Measurements from ENCODE around the gene ATXN1.
"Not testable (repeated sequence)": the region's sequence is repeated elsewhere in the genome, so short reads cannot be mapped to it uniquely, and the experiment has no call there.

Gene ATXN1

DNA sequence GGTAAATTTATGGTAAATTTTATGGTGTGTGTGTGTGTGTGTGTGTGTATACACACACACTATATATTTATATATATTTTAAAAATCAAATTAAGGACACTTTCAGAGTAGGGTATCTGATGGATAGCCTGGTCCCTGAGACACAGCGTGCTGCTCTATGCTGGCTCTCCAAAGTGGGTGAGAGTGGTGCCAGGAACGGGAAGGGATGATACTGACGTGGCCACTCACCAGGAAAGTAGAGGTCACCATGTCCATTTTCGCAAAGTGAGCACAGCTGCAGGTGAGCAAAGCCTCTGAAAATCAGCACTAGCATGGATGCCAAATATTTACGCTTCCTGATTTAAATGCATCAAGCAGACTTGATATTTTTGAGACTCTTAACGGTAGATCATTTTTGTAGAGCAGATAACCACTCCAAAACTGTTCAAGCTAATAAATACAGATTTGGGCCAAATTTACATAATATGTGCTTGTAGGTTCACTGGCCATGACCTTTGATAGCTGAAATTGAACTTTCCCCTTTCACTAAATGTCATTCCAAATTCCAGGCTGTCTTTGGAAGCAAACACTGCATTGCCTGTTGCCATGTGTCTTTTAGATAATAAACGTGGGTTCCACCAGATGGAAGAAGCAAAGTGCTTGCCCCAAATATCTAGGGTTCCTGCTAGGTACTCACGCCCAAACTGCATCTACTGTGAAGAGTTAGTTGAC is 116.6 kb downstream of the ATXN1 start:
- DNase-seq (ENCODE audit: low read depth in 2 of 2), result no peak

DNA sequence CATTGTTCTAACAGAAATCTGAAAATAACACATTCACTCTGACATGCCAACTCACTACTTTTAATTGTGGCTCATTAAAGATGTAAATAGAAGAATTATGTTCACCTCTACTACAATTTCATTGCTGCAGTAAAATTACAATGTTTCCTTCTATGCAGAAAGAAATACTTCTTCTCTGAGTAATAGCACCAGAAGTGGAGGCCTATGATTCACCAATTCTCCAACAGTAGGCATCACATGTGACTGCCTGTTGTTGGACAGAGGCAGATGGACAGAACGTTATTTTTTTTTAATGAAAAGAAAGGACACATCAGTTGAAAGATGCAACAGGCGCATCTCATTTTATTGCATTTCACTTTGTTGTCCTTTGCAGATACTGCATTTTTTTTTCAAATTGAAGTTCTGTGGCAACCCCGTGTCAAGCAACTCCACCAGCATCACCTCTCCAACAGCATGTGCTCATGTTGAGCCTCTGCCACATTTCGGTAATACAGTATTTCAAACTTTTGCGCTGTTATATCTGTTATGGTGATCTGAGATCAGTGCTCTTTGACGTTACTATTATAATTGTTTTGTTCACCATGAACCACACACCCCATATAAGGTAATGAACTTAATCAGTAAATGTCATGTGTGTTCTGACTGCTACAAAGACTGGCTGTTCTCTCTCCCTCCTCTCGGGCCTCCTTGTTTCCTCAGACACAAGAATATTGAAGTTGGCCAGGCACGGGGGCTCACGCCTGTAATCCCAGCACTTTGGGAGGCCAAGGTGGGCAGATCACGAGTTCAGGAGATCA is 121.4 kb downstream of the ATXN1 start:
- no peak for DNase-seq (ENCODE audit: low read depth in 2 of 2)

DNA sequence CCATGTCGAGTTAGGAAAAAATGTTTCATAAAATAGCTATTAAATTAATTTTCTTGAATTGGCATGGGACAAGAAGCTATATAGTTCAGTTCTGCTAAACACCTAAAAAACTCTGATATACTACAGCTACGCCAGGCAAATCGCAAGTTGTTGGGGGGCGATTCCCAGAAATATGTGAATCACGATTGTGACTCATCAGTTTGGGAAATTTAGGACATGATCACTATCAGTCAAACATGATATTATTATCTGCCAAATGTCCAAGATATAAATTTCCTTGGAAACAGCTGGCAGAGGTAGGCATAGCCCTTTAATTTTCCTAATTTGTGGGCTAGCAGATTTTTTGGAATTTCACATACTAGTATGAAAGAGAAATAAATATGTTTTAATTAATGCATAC is 123.6 kb downstream of the ATXN1 start:
- no peak for DNase-seq (ENCODE audit: low read depth in 2 of 2)

DNA sequence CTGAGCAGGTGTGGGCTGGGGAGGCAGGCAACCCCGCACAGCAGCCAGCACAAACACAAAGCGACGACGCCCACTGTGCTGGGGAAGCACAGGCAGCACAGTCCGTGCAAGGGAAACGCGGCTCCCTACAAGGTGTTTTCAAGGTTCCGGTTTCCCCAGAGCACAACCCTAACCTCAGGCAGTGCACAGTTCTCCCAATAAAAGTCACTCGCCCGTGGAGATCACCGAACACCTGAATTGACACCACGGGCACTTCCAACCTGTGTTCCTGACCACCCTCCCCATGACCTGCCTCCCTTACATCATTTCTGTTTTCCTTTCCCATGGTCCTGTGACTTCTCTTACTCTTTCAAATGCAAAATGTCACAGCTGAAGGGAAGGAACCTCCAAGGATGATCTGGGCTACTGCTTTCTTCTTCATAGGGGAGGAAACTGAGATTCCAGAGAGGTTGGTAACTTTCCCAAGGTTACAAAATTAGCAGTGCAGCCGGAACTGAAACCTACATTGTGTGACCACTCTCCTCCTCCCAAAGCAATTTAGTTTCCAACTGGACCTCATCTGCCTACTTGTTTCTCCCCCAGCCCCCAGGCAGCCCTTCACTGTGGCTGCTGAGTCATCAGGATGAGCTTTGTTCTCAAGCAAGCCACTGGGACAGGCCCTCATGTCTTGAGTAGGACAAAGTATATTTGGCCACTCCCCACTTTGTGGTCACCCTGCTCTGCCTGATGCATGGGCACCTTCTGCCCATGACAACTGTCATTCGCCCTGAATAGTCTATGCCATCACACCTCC is 125.3 kb downstream of the ATXN1 start:
- DNase-seq (ENCODE audit: low read depth in 2 of 2), result no peak

DNA sequence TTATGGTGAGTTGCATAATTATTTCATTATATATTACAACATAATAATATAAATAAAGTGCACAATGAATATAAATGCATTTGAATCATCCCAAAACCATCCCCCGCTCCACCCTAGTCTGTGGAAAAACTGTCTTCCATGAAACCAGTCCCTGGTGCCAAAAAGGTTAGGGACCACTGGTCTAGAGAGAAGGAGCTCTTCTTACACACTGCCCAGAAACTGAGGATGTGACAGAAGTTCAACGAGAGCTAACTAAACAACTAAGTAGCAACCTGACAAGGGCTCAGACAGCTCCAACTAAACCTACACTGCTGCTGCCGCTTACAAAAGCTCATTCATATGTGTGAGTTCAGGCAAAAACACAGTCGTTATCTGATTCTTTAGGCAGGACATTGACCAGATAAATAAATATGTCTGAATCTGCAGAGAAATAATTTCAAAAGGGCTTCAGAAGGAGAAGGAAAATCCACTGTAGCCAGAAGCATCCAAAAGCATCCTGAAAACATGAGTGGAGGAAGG is 125.9 kb downstream of the ATXN1 start:
- DNase-seq (ENCODE audit: low read depth in 2 of 2), result no peak

DNA sequence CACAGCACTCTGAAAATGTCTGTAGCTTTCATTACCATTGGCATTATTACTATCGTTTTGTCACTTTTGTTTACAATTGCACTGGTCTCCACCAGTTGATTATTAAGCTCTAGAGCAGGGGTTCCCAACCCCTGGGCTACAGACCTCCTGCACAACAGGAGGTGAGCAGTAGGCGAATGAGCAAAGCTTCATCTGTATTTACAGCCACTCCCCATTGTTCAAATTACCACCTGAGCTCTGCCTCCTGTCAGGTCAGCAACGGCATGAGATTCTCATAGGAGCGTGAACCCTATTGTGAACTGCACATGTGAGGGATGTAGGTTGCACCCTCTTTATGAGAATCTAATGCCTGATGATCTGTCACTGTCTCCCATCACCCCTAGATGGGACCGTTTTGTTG is 126.4 kb downstream of the ATXN1 start:
- no peak for DNase-seq (ENCODE audit: low read depth in 2 of 2)

DNA sequence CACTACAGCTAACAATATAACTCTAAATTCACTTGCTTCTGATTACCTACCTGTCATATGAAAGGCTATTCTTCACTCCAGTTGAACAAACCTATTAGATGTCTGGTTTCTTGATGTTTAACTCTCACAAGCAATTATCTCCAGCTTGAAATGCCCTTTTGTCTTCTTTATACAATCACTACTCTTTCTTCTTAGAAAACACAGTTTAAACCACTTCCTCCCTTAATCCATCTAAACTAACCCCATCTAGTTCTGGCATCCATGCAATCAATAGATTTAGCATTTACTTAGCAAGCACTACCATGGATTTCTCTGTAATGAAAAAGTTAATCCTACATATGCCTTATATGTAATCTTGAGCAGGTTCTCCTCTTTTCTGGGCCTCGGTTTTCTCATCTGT is 127.3 kb downstream of the ATXN1 start:
- no peak for DNase-seq (ENCODE audit: low read depth in 2 of 2)

DNA sequence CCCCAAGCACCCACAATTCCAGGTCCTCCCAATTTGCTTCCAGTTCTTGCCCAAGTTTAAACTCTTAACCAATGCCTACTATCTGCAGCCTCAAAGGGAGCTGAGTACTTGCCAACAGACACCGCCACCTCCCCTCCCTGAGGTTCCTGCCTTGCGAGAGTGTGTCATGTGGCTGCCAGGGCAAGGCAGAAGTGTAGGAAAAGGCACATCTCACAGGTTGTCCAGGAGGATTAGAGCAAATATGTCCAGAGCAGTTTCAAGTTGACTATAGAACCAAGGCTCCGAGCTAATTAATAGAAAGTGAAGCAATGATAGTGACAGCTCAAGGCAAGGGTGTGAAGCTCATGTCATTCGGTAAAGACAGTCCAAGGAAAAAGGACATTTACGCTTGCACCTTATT is 127.8 kb downstream of the ATXN1 start:
- DNase-seq (ENCODE audit: low read depth in 2 of 2), result no peak

DNA sequence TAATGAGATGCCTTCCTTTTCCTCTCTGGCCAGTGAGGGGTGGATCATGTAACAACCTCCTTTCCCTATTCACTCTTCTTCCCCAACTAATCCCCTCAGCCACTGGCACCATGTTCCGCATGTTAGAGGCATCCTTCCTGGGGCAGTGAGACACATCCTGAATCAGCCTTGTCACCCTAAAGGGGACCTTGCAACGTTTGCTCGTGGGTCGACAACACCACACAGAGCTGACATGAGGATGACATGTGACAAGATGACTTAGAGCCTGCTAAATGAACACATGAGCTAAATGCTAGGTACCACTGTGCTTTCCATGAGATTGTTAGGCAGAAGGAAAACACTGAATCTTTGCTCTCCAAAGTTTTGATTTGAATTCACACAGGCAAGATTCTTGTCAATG is 129.2 kb downstream of the ATXN1 start:
- DNase-seq (ENCODE audit: low read depth in 2 of 2), result no peak

DNA sequence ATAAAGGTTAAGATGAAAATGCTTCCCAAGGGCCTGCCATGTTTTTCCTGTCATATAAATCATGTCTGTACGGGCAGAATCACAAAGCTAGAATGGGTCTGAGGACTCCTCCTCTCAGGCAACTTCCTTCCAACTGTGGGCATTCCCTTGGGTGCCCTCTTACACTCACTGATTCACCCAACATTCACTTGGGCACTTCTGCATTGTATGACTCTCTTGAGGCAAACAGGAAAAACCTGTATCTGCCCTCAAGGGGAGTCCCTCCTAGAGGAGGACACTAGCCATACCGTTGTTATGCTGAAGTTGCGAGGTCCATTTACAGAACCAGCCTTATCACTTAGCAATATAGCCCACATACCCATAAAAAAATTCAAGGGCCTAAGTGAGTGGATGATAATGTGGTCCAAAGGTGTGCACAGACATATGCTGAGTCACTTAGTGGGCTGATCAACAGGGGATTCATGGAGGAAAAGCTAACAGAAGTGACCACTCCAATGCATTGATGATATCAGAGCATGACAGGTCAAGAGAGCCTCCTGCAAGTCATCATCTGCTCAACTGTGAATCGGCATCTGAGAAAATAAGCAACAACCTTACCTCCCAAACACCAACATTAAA is 131.1 kb downstream of the ATXN1 start:
- no peak for DNase-seq (ENCODE audit: low read depth in 2 of 2)

DNA sequence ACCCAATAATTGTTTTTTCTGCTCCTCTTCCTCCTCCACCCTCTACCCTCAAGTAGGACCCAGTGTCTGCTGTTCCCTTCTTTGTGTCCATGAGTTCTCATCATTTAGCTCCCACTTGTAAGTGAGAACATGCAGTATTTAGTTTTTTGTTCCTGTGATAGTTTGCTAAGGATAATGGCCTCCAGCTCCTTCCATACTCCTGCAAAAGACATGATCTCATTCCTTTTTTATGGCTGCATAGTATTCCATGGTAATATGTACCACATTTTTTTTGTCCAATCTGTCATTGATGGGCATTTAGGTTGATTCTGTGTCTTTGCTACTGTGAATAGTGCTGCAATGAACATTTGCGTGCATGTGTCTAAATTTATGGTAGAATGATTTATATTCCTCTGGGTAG is 132.7 kb downstream of the ATXN1 start:
- not testable (repeated sequence) for DNase-seq (ENCODE audit: low read depth in 2 of 2)

DNA sequence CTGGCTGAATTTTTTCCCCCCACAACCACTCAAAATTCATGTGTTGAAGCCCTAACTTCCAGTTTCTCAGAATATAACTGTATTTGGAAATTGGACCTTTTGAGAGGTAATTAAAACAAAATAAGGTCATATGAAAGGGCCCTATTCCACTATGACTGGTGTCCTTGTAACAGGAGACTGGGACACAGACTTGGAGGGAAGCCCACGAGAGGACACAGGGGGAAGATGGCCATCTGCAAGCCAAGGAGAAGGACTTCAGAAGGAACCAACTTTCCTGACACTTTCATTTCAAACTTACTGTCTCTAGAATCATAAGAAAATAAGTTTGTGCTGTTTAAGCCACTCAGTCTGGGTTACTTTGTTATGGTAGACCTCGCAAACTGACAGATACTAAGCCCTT is 134.6 kb downstream of the ATXN1 start:
- DNase-seq (ENCODE audit: low read depth in 2 of 2), result no peak

DNA sequence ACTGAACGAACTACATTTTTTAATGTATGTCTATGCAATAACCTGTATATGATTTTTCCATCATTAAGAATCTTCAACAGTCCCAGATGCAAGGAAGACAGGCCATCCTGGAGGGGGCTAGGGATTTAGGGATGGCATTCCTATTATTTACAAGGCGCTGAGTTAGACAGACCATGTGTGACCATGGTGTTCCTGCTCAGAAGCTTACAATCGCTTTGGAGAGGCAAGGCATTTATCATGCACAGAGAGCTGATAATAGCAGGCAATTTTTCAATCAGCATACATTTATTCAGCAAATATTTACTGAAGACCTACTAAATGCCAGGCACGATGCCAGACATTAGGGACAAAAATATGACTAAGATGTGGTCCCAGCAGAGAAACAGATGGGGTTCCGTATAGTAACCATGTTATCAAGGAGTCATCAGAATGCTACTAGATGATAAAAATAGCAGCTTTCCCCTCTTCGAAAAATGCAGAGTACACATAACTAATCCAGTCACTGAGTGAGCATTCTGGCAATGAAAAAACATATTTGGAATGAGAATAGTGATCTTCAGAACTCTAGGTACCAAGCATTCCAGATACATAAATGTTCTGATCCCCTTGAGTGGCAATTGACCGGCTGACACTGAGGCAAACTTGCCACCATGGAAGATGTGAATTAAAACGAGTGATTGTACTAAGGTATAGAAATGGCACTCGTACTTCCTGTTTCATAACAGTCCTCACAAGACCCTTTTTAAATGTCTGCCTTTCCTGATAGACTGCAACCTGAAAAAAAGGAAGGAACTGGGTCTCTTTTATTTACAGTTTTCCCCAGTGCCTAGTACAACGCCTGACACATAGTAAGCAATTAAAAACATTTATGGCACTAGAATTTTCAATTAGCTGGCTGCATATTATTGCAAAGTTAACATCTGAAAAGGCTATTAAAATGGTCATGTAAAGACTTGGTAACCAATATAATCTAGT is 135.7 kb downstream of the ATXN1 start:
- DNase-seq (ENCODE audit: low read depth in 2 of 2), result no peak

DNA sequence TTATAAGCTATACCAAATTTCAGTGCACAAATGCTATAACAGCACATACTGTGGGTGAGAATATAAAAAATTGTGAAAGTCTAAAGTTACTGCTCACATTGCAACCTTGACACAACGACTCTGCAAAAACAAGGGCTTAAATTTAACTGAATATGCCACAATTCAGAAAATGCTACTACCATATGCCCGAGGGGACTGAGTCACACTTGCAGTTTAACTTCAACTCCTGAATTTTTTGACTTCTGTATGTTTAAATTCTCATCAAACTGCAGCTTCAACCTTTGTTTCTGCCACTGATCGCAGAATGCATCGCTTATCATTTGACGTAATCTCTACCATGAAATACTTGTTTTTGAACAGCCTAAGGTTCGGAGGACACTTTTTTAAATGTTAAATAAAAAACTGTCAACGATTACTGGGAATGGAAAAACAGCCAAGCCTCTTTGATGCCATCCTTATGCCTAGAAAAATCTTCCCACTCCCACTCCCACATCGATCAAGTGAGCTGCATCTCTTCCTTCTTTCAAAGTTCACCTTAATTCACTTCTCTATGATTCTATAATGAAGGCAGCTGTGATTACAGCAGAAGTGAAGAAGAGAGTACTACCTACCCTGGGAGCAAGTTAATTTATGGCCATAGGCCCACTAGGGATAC is 136.5 kb downstream of the ATXN1 start:
- DNase-seq (ENCODE audit: low read depth in 2 of 2), result no peak

DNA sequence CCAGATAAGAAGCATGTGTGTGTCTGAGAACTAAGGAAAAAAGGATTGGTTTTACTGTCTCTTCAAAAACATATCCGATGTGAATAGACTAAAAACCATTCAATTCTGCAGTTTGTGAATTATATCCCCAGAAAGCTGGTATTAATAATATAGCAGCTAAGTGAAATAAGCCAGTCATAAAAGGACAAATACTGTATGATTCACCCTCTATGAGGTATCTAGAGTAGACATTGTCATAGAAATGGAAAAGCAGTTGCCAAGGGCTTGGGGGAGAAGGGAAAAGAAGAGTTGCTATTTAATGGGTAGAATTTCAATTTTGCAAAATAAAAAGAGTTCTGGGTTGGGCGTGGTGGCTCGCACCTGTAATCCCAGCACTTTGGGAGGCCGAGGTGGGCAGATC is 137.5 kb downstream of the ATXN1 start:
- DNase-seq (ENCODE audit: low read depth in 2 of 2), result no peak

DNA sequence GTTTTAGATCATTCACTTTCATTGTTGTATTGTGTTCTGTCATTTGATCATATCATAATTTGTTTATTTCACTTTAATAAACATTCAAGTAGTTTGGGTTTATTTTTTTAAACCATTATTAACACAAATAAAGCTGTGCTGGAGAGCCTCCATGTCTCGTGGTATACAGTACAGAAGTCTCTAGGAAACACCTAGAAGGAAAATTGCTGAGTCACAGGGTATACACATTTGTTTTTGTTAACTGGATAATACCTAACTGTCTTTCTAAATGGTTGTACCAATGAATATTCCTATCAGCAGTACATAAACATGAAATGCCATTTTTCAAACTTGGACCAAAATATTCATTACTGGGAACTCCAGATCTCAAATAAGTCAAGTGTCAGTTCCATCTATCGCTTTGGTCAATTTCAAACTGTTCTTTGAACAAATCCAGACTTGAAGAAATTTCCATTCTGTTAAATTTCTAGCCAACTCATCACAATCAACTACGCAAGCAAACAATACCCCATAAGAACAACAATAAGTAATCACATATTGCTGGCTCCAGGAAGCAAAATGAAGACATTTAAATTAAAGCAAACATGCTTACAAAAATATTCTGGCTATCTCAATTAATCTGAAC is 138.1 kb downstream of the ATXN1 start:
- DNase-seq (ENCODE audit: low read depth in 2 of 2), result no peak

DNA sequence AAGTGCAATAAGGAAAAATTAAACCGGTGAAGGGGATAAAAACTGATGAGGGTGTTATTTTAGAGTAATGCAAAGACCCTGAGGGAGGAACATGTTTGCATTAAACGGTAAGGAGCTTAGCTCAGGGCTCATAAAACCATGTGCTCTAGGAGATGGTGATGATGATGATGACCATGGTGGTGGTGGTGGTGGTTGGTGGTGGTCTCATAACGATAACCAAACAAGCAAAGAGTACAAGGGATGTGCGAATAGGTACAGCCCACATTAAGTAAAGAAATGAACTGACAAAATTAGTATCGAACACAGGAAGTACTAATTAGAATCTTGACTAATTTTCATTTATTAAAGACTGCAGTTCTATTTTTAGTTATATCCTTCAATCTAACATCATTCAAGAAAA is 139.1 kb downstream of the ATXN1 start:
- no peak for DNase-seq (ENCODE audit: low read depth in 2 of 2)

DNA sequence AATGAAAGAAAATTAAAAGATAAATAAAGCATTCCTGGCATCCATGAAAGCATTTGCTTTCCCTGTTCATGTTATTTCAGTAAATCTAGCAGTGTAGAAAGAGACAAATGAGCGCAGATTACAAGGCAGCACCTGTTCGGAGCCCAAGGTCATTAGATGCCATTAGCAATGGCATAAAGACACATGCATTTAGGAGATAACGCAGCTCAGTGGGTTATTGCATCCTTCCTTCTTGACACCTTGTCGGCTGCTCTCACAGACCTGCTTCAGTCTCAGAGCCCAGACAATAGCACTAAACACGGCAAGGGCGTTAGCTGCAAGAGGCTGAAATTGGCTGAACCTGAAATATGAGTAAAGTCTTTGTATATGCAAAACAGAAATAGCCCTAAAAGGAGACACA is 140.3 kb downstream of the ATXN1 start:
- DNase-seq (ENCODE audit: low read depth in 2 of 2), result no peak

DNA sequence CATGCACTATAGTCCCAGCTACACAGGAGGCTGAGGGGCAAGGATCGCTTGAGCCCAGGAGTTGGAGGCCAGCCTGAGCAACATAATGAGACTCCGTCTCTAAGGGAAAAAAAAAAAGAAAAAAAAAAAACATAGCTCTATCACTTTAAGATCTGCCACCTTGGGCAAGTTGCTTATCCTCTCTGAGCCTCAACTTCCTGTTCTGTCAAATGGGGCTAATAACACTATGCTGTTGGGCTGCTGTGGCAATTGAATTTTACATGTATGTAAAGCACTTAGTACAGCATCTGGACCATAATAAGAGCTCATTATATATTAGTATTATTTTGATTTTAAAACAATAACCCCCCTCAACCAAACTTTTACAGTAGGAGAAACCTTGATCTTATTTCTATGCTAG is 141.5 kb downstream of the ATXN1 start:
- no peak for DNase-seq (ENCODE audit: low read depth in 2 of 2)

DNA sequence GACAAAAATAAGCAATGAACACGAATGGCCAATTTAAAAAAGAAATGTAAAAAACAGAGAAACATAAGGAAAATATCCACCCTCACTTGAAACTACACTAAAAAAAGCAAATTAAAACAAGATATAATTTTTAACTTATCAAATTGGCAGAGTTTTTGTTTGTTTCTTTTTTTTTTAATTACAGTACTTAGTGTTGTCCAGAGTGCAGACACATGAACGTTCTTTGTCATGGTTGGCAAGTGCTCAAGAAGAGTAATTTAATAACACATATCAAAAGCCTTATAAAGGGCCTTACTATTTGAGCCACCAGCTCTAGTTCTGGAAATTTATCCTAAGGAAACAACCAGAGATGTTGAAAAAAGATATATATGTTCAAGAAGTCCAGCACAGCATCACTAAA is 142.3 kb downstream of the ATXN1 start:
- DNase-seq (ENCODE audit: low read depth in 2 of 2), result no peak
